B cell (primary cell): ENCODE results near the gene RSPH4A.

Experiments
- EZH2 ChIP-seq: IDR thresholded peaks from 2 replicates; pipeline ENCODE4 v1.6.1; 2012; ENCODE audit warnings: borderline replicate concordance, low read depth, mild to moderate bottlenecking, moderate library complexity, low read length; ENCODE audit not compliant: insufficient read depth, poor library complexity, severe bottlenecking
- TF ChIP-seq, protein P1 (sequence below): fragments of 200-600 bp; IDR thresholded peaks from one replicate; pipeline ENCODE4 v1.8.0; 2022; ENCODE audit warnings: antibody characterized with exemption, mild to moderate bottlenecking

DNA sequence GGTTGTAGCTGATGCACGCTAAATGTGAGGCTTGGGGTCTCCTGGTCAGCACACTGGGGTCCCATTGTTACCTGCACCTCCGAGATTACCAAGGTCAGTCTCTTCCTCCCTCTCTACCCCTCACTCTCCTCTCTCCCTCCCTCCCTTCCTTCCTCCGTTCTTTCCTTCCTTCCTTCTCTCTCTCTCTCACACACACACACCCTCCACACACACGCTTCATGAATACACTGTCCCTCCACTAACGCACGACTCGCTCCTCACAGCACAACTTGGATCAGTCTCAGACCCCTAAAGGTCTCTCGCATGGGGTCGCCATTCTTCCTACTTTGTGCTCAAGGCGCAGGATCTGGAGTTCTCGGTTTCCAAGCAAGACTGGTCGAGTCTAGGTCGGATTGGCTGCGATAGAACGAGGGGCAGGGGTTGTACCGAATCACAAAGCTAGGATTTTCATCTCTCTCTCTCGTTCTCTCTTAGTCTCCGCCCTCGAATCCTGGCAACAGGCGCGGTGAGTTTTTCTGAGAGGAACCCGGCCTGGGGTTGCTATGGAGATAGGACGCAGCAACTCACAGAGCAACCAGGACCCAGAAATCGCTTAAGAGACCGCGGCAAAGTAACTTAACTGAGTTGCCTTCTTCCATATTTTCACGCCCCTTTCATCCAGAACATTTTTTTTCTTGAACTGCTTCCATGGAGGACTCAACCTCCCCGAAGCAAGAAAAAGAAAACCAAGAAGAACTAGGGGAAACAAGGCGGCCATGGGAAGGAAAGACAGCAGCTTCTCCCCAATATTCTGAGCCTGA lies at the start of gene RSPH4A:
- TF ChIP-seq, protein P1, sequence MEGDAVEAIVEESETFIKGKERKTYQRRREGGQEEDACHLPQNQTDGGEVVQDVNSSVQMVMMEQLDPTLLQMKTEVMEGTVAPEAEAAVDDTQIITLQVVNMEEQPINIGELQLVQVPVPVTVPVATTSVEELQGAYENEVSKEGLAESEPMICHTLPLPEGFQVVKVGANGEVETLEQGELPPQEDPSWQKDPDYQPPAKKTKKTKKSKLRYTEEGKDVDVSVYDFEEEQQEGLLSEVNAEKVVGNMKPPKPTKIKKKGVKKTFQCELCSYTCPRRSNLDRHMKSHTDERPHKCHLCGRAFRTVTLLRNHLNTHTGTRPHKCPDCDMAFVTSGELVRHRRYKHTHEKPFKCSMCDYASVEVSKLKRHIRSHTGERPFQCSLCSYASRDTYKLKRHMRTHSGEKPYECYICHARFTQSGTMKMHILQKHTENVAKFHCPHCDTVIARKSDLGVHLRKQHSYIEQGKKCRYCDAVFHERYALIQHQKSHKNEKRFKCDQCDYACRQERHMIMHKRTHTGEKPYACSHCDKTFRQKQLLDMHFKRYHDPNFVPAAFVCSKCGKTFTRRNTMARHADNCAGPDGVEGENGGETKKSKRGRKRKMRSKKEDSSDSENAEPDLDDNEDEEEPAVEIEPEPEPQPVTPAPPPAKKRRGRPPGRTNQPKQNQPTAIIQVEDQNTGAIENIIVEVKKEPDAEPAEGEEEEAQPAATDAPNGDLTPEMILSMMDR = no peak
- TF ChIP-seq EZH2 = no peak
